GM13977 (cell line): ENCODE data around the gene ADTRP.

Experiments
- DNase-seq: peaks from one replicate; pipeline ENCODE4 v3.0.0; 2012; ENCODE audit warnings: low spot score
- in situ Hi-C: fragments of 300-500 bp; cut with MboI; formaldehyde crosslinking; loops from one replicate; pipeline ENCODE4 v1.12.0; 2022; ENCODE audit warnings: low sequenced_read_pairs, low pct_unique_long_range_greater_than_20kb, mixed read lengths, inconsistent platforms; ENCODE audit not compliant: unreplicated experiment
- TF ChIP-seq, protein P1 (sequence below): IDR thresholded peaks from 2 replicates; pipeline ENCODE4 v1.5.1; 2012; ENCODE audit warnings: mild to moderate bottlenecking, control low read depth; ENCODE audit not compliant: insufficient read depth; ENCODE audit errors: extremely low read depth, missing control alignments

Gene ADTRP

DNA sequence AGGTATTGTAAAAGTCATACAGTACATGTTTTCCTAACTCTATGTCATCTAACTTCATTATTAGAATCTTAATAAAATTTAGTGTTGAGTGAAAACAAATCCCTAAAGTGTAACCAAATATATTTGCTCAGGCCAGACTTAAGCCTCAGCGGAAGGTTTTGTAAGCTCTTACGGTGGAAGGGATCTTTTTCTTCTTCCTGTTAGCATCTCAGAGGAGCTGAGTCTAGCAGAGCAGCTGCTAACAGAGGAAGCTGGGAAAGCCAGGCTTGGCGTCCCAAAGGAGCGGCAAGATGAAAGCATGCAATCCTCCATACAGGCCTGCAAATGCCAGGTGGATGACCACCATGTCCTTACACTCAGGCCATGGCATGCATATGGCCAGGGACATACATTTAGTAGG lies 72.4 kb downstream of the ADTRP start:
- DNase-seq: no peak
- TF ChIP-seq, protein P1, sequence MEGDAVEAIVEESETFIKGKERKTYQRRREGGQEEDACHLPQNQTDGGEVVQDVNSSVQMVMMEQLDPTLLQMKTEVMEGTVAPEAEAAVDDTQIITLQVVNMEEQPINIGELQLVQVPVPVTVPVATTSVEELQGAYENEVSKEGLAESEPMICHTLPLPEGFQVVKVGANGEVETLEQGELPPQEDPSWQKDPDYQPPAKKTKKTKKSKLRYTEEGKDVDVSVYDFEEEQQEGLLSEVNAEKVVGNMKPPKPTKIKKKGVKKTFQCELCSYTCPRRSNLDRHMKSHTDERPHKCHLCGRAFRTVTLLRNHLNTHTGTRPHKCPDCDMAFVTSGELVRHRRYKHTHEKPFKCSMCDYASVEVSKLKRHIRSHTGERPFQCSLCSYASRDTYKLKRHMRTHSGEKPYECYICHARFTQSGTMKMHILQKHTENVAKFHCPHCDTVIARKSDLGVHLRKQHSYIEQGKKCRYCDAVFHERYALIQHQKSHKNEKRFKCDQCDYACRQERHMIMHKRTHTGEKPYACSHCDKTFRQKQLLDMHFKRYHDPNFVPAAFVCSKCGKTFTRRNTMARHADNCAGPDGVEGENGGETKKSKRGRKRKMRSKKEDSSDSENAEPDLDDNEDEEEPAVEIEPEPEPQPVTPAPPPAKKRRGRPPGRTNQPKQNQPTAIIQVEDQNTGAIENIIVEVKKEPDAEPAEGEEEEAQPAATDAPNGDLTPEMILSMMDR: no peak
- in situ Hi-C loops: no loop called here

DNA sequence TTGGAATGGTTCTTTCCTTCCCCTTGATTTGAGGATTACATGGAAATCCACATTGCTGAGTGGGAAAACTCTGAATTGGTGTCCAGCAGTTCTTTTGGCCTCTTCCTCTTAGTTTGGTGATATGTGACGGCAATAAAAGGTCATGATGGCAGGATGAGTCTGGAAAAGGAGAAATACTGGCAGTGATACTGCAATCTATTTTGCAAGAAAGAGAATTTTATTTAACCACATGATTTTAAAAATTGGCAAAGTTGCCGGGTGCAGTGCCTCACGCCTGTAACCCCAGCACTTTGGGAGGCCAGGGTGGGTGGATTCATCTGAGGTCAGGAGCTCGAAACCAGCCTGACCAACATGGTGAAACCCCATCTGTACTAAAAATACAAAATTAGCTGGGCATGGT lies 73.1 kb downstream of the ADTRP start:
- TF ChIP-seq, protein P1: no peak

DNA sequence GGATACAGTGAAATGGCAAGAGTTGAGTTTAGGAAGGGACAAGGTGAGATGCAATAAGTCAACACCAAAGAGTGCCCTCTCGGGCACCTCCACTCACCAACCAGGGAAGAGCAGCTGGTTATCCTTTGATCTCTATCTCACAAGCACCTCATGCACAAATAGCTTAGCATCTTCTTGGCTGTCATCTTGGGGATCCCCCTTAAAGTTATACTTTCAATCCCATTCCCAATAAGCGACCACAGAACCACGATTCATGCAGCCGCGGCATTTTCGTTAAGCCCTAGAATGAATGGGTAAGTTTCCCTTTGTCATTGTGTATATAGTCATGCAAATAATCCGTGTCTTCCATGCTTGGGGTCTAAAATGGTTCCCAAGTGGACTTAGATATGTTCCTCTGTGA lies 73.5 kb downstream of the ADTRP start:
- TF ChIP-seq, protein P1: no peak
- in situ Hi-C loops: no loop called here
- DNase-seq: no peak

More for the DNA sequence above, 73.1 kb downstream of the ADTRP start:
- in situ Hi-C loops: no loop called here
- DNase-seq: no peak

DNA sequence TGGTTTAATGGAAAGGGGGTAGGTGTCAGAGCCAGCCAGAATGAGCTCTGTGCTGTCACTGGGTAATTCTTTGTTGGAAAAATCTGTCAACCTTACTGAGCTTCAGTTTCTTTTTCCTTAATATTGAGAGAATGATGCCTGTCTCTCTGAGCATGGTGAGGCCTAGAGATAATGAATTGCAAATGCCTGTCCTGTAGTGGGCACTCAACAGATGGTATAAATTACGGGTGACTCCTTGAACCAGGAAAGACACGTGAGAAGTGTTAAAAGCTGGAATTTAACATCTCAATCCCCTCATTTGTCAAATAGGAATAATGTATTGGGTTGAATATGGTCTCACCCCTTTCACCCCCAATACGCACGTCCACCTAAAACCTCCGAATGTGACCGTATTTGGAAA lies 74.9 kb downstream of the ADTRP start:
- DNase-seq: no peak
- TF ChIP-seq, protein P1: no peak
- in situ Hi-C loops: no loop called here

DNA sequence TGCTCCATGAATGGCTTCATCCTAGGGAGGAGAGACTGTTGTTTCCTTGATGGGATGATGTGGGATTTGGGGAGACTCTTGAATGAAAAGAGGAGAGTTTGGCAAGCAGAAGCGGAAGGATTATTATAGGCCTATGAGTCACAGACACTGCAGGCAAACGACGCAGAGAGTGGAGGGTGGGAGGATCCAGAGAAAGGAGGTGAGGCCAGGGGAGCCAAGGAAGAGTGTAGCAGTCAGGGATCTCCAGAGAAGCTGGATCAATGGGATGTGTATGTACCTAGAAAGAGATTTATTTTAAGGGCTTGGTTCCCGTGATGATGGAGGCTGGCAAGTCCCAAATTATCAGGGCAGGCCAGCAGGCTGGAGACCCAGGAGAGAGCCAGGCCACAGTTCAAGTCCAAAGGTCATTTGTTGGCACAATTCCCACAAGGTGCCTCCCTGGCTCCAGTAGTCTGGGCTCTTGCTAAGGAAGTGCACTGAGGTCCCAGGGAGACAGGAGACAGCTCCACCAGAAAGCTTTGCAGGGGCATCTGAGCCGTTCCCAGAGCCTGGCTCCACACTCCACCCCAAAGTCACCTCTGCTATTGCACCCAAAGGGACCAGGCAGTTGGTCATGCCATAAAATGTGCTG lies 76.0 kb downstream of the ADTRP start:
- no peak for DNase-seq
- TF ChIP-seq, protein P1: no peak
- in situ Hi-C loops: no loop called here

DNA sequence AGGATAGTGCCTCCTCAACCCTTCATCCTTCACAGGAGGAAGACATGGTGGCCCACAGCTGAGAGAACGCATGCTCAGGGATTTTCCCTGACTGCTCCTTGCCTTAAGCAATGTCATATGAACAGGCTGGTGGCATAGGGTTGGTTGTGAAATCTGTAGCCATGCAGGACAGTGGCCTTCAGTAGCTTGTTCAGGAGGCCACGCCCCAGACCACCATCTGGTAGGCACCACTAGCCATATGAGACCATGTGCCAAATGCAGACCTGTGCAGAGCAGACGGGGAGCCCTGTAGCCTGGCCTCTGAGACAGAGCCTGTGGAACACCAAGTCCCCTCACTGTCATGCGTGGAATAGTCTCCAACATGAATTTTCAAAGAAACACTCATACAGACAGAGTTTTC lies 76.5 kb downstream of the ADTRP start:
- in situ Hi-C loops: no loop called here
- DNase-seq: no peak
- TF ChIP-seq, protein P1: no peak
